NCI-H524 (cell line): ENCODE data around the gene SERPINE2.

Experiments used
- DNase-seq, 2 experiments: peaks; one replicate each; lab custom pipeline; 2025; lab: John Stamatoyannopoulos, UW

Gene SERPINE2, protein sequence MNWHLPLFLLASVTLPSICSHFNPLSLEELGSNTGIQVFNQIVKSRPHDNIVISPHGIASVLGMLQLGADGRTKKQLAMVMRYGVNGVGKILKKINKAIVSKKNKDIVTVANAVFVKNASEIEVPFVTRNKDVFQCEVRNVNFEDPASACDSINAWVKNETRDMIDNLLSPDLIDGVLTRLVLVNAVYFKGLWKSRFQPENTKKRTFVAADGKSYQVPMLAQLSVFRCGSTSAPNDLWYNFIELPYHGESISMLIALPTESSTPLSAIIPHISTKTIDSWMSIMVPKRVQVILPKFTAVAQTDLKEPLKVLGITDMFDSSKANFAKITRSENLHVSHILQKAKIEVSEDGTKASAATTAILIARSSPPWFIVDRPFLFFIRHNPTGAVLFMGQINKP

DNA sequence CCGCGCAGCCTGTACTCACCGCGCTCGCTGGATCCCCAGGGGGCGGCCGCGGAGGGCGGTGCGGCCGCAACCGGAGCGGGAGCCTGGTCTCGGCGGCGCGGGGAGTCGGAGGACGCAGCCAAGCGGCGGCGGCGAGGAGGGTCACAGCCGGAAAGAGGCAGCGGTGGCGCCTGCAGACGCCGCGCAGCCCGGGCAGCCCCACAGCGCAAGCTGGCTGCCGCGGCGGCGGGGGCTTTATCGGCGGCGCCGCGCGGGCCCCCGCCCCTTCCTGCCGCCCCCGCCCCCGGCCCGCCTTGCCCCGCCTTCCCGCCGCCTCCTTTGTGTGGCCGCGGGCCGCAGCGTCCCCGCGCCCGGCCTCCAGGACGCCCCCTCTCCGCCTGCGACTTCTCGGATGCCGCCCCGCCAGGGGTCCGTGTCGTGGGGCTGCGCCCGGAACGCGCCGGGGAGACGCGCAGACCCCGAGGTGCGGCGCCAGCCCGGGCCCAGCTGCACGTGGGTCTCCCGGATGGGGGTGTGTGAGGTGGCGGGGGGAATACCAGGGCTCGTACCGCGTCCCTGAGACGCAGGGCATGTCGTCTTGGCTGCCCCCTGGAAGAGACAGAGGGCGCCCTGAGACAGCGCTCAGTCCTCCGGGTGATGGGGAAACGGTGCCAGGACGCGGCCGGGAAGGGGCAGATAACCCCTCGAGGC, at the start of gene SERPINE2:
Gene SERPINE2 (minus strand): TSS at position 207 of the 690 bp plus-strand sequence. CDS start 37,386 bp downstream, outside the sequence.
- peak; percentile 72 to 73 for DNase-seq

DNA sequence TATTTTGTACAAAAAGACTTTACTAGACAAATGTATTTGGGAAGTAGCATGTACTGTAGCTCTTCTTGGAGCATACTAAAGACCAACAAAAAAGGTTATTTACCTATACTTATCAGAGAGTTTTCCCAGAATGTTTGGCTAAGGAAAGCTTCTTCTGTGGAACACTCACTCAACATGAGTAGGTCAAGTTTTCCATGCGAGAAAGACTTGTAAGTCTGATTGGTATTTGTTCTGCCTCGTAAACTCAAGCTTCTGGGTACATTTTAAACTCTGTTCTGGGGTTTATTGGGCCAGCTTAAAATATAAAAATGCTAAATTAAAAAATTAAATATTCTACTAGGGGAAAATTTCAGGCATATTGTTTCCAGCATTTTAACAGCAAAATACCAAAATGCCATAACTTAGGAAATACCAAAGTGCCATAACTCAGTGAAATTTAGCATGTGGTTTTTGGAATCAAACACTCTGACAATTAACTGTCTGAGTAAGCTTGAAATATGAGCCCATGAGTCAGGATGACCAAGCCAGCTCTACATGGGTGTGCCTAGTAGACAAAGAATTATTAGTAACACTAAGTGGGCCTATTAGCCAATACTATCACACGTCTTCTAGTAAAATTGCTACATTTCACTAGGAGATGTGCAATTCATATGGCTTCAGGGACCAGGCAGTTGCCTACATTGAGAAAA, 47.3 kb upstream of the SERPINE2 start:
- DNase-seq: no peak

DNA sequence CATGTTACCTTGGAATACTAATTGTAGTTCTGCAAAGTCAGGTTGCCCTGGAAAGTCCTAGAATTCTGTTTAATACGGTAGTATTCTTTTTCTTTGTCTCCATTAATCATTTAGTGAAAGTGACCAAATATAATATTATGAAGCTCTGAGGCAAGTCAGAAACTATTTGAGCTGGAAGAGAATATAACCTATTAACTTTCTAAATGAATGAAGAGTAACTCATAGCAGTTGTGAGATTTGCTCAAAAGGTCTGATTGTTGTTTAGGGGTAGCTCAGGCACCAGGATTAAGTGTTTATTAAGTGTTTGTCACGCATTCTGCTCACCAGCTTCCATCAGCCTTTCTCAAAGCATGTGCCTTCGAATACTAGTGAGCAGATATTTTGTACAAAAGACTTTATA, 46.7 kb upstream of the SERPINE2 start:
- DNase-seq: no peak

DNA sequence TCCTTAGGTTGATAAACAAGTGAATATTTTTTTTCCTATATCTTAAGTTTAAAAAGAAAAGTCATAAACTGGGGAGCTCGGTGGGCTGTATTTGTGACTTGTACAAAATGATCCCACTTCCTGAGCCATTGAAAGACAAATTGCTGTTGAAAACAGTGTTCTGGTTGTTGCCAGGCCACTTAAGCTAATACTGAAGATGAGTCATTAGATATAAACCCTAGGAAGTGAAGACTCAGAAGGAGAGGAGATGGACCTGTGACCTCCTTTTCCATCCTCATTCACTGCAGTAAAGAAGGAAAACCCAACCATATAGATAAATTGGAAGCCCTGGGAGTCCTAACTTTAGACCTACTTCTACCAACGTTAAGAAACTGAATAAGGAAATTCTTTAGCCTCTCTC, 46.2 kb upstream of the SERPINE2 start:
- DNase-seq: no peak

DNA sequence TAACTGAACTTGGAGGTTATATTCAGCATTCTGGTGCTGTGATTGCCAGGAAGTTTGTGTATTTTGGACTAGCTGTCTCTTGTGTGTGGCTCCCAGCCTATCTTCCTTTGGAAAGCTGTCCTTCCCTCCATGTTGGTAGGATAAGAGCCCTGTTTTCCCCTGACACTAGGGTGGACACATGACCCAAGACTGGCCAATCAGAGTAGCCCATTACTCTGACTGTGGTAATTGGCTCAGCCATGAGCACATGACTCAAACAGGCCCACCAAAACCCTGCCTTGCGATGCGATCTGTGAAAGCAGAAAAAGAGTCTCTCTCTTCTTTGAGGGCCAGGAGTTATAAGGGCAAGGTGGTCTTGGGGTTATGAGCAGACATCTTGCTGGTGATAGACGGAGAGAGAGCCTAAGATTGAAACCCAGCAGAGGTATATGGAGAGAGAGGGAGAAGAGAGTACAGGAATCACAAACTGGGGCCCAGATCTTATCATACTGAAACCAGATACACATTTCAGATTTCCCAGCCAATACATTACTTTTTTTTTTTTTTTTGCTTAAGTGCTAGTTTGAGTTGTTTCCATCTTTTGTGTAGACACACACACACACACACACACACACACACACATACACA, 45.3 kb upstream of the SERPINE2 start:
- DNase-seq: no peak

DNA sequence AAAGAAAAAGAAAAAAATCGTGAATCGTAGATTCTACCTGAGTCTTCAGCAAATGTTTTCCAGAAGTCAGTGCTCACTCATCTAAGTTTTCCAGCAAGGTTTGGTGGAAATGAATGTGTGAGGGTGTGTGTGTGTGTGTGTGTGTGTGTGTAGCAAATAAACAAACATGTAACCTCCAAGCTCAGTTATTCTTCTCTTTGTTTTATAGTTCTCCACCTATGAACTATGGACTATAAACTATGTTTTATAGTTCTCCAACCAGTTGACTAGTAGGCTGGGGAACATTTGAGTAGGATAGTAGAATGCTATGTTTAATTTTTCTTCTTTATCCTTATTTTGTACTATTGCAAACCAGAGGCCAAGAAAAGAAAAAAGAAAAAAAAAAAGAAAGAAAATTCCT, 44.6 kb upstream of the SERPINE2 start:
- no peak for DNase-seq

DNA sequence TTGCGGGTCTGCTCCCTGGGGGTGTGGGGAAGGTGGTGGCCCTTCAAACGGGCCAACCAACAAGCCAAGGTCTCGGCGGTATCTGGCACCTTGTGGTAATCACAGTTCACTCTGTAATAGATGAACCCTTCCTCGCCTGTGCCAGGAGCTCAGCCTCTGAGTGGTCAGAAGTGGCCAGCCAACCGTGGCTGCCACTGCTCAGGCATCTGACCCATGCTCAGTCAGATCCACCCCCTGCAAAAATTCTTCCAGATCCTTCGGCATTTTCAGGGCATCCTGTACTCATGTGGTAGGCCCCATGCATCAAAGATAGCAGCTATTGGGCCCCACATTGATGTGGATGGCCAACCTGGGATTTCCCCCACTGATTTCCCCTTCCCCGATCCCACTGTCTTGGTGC, 39.6 kb upstream of the SERPINE2 start:
- no peak for DNase-seq

DNA sequence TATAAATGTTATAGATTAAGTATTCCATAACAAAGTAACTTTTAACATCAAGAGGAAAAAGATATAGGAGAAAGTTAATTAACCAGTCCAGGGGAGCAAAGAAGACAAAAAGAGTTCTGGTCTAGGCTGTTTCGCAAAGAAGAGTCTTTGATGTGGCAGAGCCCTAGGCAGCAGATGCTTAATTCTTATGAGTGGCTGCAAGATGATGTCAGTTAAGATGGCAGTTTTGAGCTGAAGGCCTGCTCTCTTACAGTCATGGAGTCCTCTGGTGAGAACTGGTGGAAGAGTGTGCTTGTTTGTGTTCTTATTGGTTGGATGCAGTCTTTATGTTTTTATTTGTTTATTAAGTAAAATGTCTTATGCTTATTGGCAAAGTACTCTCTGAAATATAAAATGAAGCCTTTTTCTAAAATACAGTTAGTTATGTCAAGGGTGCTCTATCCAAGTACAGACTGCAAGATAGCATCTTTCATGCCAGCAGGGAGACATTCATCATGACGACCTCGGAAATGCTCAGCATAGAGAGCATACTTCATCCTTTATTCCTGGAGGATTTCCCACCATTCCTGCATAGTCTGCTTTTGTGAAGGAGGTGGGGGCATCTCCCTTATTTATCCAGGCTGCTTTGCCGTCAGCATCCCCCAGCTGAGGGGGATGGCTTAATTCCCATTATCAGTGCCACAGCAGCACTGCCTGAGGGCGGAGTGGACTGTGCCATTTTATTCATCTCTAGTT, 38.9 kb upstream of the SERPINE2 start:
- peak in 1 of 2 experiments; percentile 6 for DNase-seq

DNA sequence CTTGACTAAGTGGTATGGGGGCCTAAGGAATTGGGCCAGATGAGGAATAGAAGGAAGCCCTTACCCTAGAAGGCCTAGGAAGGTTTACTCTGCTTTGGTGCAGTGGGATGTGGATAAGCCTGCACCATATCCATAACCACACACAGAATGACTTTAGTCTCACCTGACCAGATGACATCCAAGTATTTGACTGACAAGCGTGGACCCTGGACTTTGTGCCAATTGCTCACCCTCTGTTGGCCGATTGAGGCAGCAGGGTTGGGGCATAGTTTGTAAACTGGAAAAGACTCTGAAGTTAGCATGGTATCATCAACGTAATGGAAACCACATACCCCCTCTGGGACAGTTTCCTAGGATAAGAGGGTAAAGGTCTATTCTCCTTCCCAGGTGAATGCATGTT, 36.5 kb upstream of the SERPINE2 start:
- DNase-seq: no peak

DNA sequence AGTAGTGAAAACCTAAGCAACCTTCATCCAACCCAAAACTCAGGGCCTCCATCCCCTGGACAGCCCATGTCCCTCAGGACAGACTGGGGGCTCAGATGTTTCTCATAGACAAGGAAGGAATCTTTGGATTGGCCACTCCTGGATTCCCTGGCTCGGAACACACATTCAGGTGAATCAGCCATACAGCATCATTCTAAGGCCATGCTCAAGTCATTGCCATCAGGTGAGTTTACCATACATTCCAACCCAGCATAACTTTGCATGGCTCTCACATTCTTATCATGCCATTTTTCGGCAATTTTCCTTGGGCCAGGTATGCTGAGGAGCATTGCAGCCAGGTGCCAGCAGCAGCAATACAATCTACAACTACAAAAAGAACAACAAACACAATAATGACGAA, 34.6 kb upstream of the SERPINE2 start:
- DNase-seq: no peak

DNA sequence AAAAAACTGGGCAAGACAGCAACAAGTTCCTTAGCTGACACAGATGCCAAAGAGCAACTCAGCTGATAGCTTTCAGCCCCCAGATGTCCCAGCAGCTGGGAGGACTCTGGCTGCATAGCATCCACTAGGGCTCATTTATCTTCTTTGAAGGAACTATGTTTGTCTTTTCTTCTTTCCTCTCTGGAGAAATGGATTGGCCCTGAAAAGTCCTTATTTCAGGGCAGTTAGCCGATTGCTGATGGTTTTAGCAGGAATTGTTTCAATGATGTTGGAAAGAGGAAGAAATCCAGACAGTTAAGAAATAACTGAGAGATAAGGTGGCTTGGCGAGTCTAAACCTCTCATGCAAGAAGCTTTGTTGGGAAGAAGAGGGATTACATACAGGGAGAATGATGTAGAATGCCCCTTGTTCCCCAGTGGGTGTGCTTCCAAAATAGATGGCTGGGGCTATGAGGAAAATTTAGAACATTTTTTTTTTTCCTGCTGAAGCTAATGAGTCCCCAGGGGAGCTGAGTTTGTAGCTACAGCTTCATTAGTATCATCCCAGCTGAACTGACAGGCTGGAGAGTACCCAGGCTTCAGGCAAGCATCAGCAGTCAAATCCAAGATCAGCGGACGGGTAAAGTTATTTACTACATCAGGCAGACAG, 33.6 kb upstream of the SERPINE2 start:
- DNase-seq: no peak

DNA sequence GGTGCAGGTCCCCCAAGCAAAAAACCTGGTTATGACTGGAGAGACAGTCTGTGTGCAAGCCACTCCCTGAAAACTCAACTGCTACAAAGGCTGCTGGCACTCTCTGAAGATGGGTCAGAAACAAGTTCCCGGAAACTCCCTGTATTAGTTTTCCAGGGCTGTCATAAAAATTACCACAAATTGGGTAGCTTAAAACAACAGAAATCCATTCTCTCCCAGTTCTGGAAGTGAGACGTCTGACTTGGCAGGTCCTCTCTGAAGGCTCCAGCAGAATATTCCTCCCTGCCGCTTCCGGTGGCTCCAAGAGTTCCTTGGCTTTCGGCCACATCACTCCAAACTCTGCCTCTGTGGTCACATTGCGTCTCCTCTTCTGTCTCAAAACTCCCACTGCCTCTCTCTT, 30.1 kb upstream of the SERPINE2 start:
- no peak for DNase-seq

DNA sequence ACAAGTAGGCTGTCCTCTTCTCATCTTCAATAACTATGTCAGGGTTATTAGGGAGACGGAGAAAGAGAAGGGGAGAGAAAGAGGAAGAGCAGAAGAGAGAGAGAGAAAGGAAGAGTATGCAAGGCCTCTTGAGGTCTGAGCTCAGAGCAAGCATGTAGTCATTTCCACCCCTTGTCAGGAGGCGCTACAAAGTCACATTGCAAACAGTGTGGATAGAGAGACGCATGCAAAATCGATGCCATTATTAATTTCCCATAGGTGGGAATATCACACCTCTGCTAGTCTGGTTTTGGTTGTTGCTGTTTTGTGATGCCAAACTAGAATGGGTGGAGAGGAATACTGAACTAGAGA, 24.2 kb upstream of the SERPINE2 start:
- no peak for DNase-seq

DNA sequence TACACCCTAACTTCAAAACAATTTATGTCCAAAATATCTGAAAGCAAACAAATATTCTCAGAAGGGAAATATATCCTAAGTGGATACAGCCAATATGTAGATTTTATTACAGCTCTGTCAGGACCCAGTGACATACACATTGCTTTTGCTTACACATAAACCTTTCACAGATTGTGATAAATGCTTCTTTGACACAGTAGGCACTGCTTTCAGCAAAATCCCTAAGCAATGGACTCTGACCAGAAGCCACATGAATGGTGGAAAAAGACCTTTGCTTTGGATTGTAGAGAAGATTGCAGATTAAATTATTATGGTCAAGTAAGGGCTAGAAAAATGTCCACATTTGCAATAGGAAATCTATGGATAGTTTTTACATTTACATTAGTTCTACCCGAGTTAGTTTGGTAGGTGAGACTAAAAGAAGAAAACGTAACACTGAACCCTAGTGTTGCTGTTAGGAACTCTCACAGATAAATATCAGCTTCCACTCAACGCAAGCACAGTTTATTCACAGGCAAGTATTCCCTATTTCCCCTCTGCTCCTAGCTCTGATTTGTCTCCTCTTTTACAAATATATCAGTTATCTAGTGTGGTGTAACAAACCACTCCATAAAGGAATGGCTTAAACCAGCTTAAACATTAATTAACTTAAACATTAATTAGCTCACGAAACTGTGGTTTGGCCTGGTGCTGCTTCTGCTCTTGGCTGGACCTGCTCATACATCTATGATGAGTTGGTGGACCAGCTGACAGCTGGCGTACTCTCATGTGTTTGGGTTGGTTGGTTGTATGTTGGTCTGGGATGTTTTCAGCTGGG, 23.6 kb upstream of the SERPINE2 start:
- no peak for DNase-seq

DNA sequence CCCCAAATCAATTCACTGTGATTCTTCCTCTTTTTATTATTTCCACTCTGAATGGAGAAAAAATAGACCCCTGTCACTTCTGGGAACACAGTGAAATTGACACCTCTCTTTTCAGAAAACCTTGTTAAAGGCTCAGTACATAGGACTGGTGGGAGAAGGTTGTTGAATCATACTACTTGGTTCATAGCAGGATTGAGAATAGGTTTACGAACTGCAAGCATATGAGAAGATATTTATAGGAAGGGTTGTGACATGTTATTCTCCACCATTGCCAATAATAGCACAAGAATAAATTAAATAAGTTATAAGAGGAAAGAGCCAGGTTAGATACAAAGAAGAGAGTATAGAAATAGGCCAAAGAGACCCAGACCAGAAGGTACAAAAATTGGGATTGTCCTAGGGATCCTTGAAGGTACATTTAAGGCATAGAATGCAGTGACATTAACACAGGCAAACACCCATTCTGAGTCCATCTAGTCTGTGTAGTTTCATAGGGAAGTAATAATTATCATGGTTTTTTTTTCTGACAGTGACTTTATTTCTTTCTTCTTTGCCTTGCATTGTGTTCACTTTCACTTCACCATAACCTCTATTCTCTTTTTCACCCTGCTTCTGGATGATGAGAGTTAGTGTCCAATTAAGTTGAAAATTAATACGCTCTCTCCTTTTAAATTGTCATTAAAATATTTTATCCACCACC, 21.8 kb upstream of the SERPINE2 start:
- DNase-seq: no peak

DNA sequence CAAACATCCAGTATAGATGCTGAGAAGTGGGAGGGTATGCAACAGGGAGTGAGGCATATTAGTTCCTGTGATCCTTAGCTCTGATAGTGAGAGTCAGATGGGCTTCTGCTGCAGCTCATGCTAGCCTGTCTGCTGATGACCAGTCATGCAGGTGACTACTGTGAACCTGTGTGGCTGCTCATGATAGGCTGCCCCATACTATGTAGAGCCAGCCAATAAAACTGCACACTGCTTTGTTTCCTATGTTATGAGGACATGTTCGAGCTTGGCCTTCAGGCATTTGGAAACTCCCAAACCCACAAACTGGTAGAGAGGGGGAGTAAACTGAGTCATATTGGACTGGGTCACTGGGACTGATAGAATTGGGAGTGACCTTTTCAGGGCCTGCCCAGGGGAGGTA, 20.1 kb upstream of the SERPINE2 start:
- DNase-seq: no peak

DNA sequence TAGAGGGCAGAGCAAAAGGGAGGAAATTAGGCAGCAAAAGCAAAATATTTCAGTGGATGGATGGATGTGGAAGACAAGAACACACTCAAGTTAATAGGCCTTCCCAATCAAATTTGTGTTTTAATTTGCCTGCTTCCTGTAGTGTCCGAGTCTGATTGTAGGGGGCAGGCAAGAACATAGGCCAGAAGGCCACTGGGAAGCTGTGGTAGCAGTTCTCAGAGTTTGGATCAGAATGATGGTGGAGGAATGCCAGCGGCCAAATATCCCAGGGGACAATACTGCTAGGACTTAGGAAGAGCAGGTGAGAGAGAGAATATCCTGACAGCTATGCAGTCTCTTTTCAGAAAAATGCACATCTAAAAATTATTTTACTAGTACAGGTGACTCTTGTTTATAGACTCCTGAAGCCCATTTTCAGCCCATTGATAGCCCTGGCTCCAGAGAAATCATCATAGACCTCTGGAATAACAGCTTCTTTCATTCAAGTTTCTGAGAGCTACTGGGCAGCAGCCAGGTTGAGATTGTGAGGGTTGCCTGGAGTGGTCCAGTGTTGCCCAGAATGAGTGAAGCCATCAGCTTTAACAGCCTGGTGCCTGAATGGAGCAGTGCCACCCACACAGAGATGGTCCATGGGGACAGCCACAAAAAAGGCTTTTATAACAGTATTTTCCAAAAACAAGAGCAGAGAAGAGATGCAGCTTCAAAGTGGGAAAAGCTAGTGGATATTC, 19.1 kb upstream of the SERPINE2 start:
- no peak for DNase-seq

DNA sequence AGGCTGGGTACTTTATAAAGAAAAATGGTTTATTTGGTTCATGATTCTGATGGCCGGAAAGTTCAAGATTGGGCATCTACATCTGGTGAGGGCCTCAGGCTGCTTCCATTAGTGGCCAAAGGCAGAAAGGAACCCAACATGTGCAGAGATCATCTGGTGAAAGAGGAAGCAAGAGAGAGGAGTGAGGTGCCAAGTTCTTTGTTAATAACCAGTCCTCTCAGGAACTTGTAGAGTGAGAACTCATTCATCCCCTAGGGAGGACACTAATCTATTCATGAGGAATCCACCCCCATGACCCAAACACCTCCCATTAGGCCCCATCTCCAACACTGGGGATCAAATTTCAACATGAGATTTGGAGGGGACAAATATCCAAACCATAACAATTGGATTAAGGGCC, 17.8 kb upstream of the SERPINE2 start:
- no peak for DNase-seq

DNA sequence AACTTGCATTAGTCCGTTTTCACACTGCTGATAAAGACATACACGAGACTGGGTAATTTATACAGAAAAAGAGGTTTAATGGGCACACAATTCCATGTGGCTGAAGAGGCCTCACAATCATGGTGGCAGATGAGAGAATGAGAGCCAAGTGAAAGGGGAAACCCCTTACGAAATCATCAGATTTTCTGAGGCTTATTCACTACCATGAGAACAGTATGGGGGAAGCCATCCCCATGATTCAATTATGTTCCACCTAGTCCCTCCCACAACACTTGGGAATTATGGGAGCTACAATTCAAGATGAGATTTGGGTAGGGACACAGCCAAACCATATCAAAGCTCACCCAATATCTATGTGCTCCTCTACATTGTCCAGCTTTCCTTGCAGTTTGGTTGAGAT, 16.0 kb upstream of the SERPINE2 start:
- no peak for DNase-seq
